Neural cell (in vitro differentiated cells): Measurements from ENCODE around the gene TMEM59. TPM values are rescaled to one million over a fixed set of nuclear protein-coding genes. Genes with fewer than 3 reads are reported as not detected.

Experiments used
- H2AFZ ChIP-seq: fragments of 200-600, 300-800 bp; sonication (generic), shearing (Covaris generic); 2 replicates; pipeline ENCODE4 v1.6.0; 2014; ENCODE audit warnings: low read depth, mild to moderate bottlenecking, antibody characterized with exemption, low read length, moderate library complexity
- H3F3A ChIP-seq: fragments of 200-600 bp; shearing (Covaris generic); 2 replicates; pipeline ENCODE4 v1.6.1; 2016; ENCODE audit warnings: mild to moderate bottlenecking, moderate library complexity, mixed read lengths, antibody characterized with exemption, low read length; ENCODE audit not compliant: insufficient read depth, poor library complexity, severe bottlenecking
- H3K27ac ChIP-seq: fragments of 200-600, 300-800 bp; sonication (generic), shearing (Covaris generic); 2 replicates; pipeline ENCODE4 v1.5.1; 2014; ENCODE audit warnings: mild to moderate bottlenecking, low read length, moderate library complexity
- H3K27me3 ChIP-seq: fragments of 300-800, 200-600 bp; sonication (generic), shearing (Covaris generic); 2 replicates; pipeline ENCODE4 v1.6.0; 2014; ENCODE audit warnings: mild to moderate bottlenecking, low read depth, low read length, moderate library complexity; ENCODE audit not compliant: insufficient read depth
- H3K36me3 ChIP-seq: fragments of 300-800, 200-600 bp; sonication (generic), shearing (Covaris generic); 2 replicates; pipeline ENCODE4 v1.5.1; 2014; ENCODE audit warnings: mild to moderate bottlenecking, antibody characterized with exemption, low read length, moderate library complexity; ENCODE audit not compliant: insufficient read depth
- H3K4me2 ChIP-seq: fragments of 300-800, 200-600 bp; sonication (generic), shearing (Covaris generic); 2 replicates; pipeline ENCODE4 v1.6.0; 2014; ENCODE audit warnings: mild to moderate bottlenecking, low read length
- H3K4me3 ChIP-seq: fragments of 300-800, 200-600 bp; sonication (generic), shearing (Covaris generic); 2 replicates; pipeline ENCODE4 v1.5.1; 2014; ENCODE audit warnings: mild to moderate bottlenecking, low read length, moderate library complexity
- H3K79me2 ChIP-seq: fragments of 200-600 bp; shearing (Covaris generic); replicated peaks from 2 replicates; pipeline ENCODE4 v1.6.0; 2014; ENCODE audit warnings: mild to moderate bottlenecking, low read length, moderate library complexity; ENCODE audit not compliant: insufficient read depth
- H3K9ac ChIP-seq: fragments of 300-800, 200-600 bp; sonication (generic), shearing (Covaris generic); 2 replicates; pipeline ENCODE4 v1.6.1; 2016; ENCODE audit warnings: mild to moderate bottlenecking, low read length, mixed read lengths
- H3K9me2 ChIP-seq: fragments of 200-600 bp; shearing (Covaris generic); 2 replicates; pipeline ENCODE4 v1.6.1; 2016; ENCODE audit warnings: mild to moderate bottlenecking, low read length, mixed read lengths; ENCODE audit not compliant: insufficient read depth
- H3K9me3 ChIP-seq: fragments of 200-600, 300-800 bp; sonication (generic), shearing (Covaris generic); 2 replicates; pipeline ENCODE4 v1.6.1; 2016; ENCODE audit warnings: mild to moderate bottlenecking, mixed run types, low read length, moderate library complexity, mixed read lengths
- H4K20me1 ChIP-seq: fragments of 200-600 bp; shearing (Covaris generic); 2 replicates; pipeline ENCODE4 v1.6.1; 2016; ENCODE audit warnings: mild to moderate bottlenecking, mixed run types; ENCODE audit not compliant: insufficient read depth
- CTCF ChIP-seq: fragments of 450-650 bp; IDR thresholded peaks from 2 replicates; pipeline ENCODE4 v1.5.1; 2014; ENCODE audit warnings: antibody characterized with exemption, mild to moderate bottlenecking, moderate library complexity; ENCODE audit not compliant: poor library complexity, severe bottlenecking
- EP300 ChIP-seq: fragments of 450-650 bp; conservative IDR thresholded peaks from 2 replicates; pipeline ENCODE4 v1.6.1; 2014; ENCODE audit warnings: antibody characterized with exemption, mild to moderate bottlenecking, moderate library complexity; ENCODE audit not compliant: poor library complexity, severe bottlenecking
- EZH2 ChIP-seq: fragments of 200-600, 300-800 bp; shearing (Covaris generic), sonication (generic); IDR thresholded peaks from 2 replicates; pipeline ENCODE4 v1.6.1; 2014; ENCODE audit warnings: antibody characterized with exemption, low read length, borderline replicate concordance, mild to moderate bottlenecking; ENCODE audit not compliant: insufficient read depth, poor library complexity, severe bottlenecking
- MXI1 ChIP-seq: fragments of 450-650 bp; conservative IDR thresholded peaks from 2 replicates; pipeline ENCODE4 v1.6.1; 2014; ENCODE audit warnings: antibody characterized with exemption, mild to moderate bottlenecking; ENCODE audit not compliant: poor library complexity, severe bottlenecking
- POLR2AphosphoS5 ChIP-seq: IDR thresholded peaks from 2 replicates; pipeline ENCODE4 v1.6.1; 2012
- RAD21 ChIP-seq: fragments of 450-650 bp; conservative IDR thresholded peaks from 2 replicates; pipeline ENCODE4 v1.6.1; 2014; ENCODE audit warnings: antibody characterized with exemption, mild to moderate bottlenecking, moderate library complexity
- REST ChIP-seq: IDR thresholded peaks from 2 replicates; pipeline ENCODE4 v1.6.1; 2012; ENCODE audit warnings: borderline replicate concordance
- SMC3 ChIP-seq: fragments of 450-650 bp; conservative IDR thresholded peaks from 2 replicates; pipeline ENCODE4 v1.6.1; 2014; ENCODE audit warnings: antibody characterized with exemption, mild to moderate bottlenecking, moderate library complexity; ENCODE audit not compliant: poor library complexity
- TAF1 ChIP-seq: IDR thresholded peaks from 2 replicates; pipeline ENCODE4 v1.6.1; 2012; ENCODE audit warnings: low read depth
- polyA plus RNA-seq: library from polyadenylated mRNA; depleted of rRNA; stranded (reverse); fragments of >200 nt; gene quantifications from 2 replicates; pipeline ENCODE4 v1.2.3, GENCODE V29; 2014

Gene TMEM59
- polyA plus RNA-seq, 1 donor from 2014 or later: 328 TPM

GRCh38 chr1:54007613-54008012 is 45.4 kb downstream of the TMEM59 start:
- H2AFZ ChIP-seq: no peak overlapping the region
- H3K9ac ChIP-seq: no peak overlapping the region
- no peaks in the 10 kb centered on the region for H3K27me3 ChIP-seq
- no peaks in the 10 kb centered on the region for H3K9me3 ChIP-seq
- no peak for TF ChIP-seq CTCF
- TF ChIP-seq EZH2: no peak
- no peak for TF ChIP-seq RAD21
- no peak for TF ChIP-seq REST
- no peak for TF ChIP-seq SMC3
- TF ChIP-seq MXI1: no peak
- TF ChIP-seq EP300: no peak
- no peak for TF ChIP-seq TAF1
- no peak for TF ChIP-seq POLR2AphosphoS5
- no peak overlapping the region for H3K4me2 ChIP-seq
- no peaks in the 10 kb centered on the region for H3K79me2 ChIP-seq
- H3K9me2 ChIP-seq: no peaks in the 10 kb centered on the region
- H3F3A ChIP-seq: no peaks in the 10 kb centered on the region
- H3K4me3 ChIP-seq: no peak overlapping the region
- no peaks in the 10 kb centered on the region for H4K20me1 ChIP-seq
- no peaks in the 10 kb centered on the region for H3K36me3 ChIP-seq
- no peak overlapping the region for H3K27ac ChIP-seq

- Histone ChIP-seq H3K9me2 (no peaks in the 10 kb centered on the region), H3K27ac (no peak overlapping the region), H3K4me3 (no peak overlapping the region), H3K9ac (no peak overlapping the region), H3F3A (no peaks in the 10 kb centered on the region), H3K4me2 (no peak overlapping the region), H3K9me3 (no peaks in the 10 kb centered on the region), H4K20me1 (no peaks in the 10 kb centered on the region), H3K27me3 (no peaks in the 10 kb centered on the region), H2AFZ (no peak overlapping the region), H3K79me2 (no peaks in the 10 kb centered on the region), H3K36me3 (no peaks in the 10 kb centered on the region)
- TF ChIP-seq EP300 (no peak), CTCF (no peak), SMC3 (no peak), EZH2 (no peak), RAD21 (no peak), MXI1 (no peak), TAF1 (no peak), POLR2AphosphoS5 (no peak), REST (no peak)
Observed at GRCh38 chr1:54006508-54006907, 46.5 kb downstream of the TMEM59 start.
